Vagina (tissue), 2 donors: Measurements from ENCODE around the gene WWOX. TPM values are rescaled to one million over a fixed set of nuclear protein-coding genes. Genes with fewer than 3 reads are reported as not detected.

Experiments used
- DNase-seq, 2 donors: peaks; one replicate each; pipeline ENCODE4 v3.0.0-alpha.2; 2017; ENCODE audit errors: extremely low spot score in 2 of 2
- H3K27ac ChIP-seq: fragments of 200-600 bp; sonication (generic); one replicate; pipeline ENCODE4 v1.5.1; 2019
- H3K27me3 ChIP-seq: fragments of 200-600 bp; sonication (generic); one replicate; pipeline ENCODE4 v1.5.1; 2019
- H3K36me3 ChIP-seq, 2 donors: fragments of 200-600 bp; sonication (generic); one replicate each; pipeline ENCODE4 v1.5.1; 2017 to 2019
- H3K4me1 ChIP-seq: fragments of 200-600 bp; sonication (generic); one replicate; pipeline ENCODE4 v1.5.1; 2019
- H3K4me3 ChIP-seq, 2 donors: fragments of 200-600 bp; sonication (generic); 1 replicate in 1 of 2; 2 replicates in 1 of 2; pipeline ENCODE4 v1.5.1; 2016 to 2019
- H3K9me3 ChIP-seq: fragments of 200-600 bp; sonication (generic); one replicate; pipeline ENCODE4 v1.5.1; 2019
- CTCF ChIP-seq, 3 experiments: fragments of 450-650 bp in 2 of 3; fragments of 200-600 bp in 1 of 3; sonication (generic) in 1 of 3; IDR thresholded peaks; one replicate each; pipeline ENCODE4 v1.5.1; 2017 to 2019; ENCODE audit warnings: antibody characterized with exemption in 3 of 3, mild to moderate bottlenecking in 2 of 3, moderate library complexity in 2 of 3
- POLR2A ChIP-seq, 2 donors: fragments of 450-650 bp; IDR thresholded peaks; one replicate each; pipeline ENCODE4 v1.6.1; 2017; ENCODE audit warnings: antibody characterized with exemption in 2 of 2, mild to moderate bottlenecking in 2 of 2, moderate library complexity in 2 of 2
- POLR2AphosphoS5 ChIP-seq, 2 donors: sonication (generic); formaldehyde crosslinking; IDR thresholded peaks; one replicate each; pipeline ENCODE4 v1.9.0; 2017; ENCODE audit warnings: antibody characterized with exemption in 2 of 2, mild to moderate bottlenecking in 2 of 2, low read depth in 1 of 2; ENCODE audit not compliant: insufficient read depth in 1 of 2
- intact Hi-C: fragments of 100-400 bp; cut with DNase I; formaldehyde crosslinking; loops from one replicate; pipeline ENCODE4 v1.15.1; 2023
- total RNA-seq: library from RNA; depleted of rRNA; stranded (reverse); fragments of >200 nt; gene quantifications from one replicate; pipeline ENCODE4 v1.2.3, GENCODE V29; 2016

The WWOX gene
- total RNA-seq, 1 donor from 2014 or later: 33.1 TPM

DNA sequence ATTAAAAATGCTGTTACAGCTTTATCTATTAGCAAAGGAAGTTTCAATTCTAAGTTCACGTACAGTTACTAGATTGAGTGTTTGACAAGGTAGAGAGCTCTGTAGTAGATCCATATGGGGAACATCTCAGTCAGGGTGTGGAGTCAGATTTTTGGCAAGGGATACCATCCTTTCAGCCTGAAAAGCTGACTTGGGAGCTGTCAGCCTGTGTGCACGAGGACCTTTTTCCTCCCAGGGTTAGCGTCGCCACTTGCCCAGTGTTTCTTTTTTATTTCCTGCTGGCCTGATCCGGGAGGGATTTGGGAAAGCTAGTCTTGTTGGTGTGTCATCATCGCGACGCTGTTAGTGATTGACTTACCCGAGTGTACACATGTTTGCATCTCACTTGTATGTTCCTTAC is 29.5 kb downstream of the WWOX start:
- Histone ChIP-seq H3K36me3 (no peaks in the 10 kb centered on the region), H3K4me1 (peaks cover 23% of the 10 kb centered on the region), H3K27me3 (no peaks in the 10 kb centered on the region), H3K27ac (no peak overlapping the region), H3K4me3 (no peak overlapping the region), H3K9me3 (no peaks in the 10 kb centered on the region)
- no peak for DNase-seq
- TF ChIP-seq POLR2A (IDR thresholded peaks at IDR 0.05): no peak
- intact Hi-C loops: loop anchor here (5.0 to 10.0 kb wide), 3 partner anchors 106 to 1476 kb away; partner anchors contain the start of gene MAF

DNA sequence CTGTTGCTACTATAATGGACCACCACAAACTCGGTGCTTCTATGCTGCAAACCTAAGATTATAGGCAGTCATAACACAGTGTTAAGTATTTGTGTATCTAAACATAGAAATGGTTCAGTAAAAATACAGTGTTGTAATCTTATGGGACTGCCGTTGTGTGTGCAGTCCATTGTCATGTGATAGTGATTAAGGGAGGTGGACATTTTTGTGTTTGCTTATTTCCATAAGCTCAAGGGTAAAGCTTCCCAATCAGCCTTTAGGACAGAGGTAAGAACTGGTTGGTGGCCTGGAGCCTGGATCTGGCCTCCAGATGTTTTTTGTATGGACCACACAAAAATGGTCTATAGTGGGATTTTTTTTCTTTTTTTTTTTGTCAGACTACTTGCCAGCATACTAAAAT is 29.9 kb downstream of the WWOX start:
- Histone ChIP-seq H3K4me1 (peaks cover 23% of the 10 kb centered on the region), H3K27ac (no peak overlapping the region), H3K36me3 (no peaks in the 10 kb centered on the region), H3K4me3 (no peak overlapping the region), H3K27me3 (no peaks in the 10 kb centered on the region), H3K9me3 (no peaks in the 10 kb centered on the region)
- intact Hi-C loops: loop anchor here (5.0 to 10.0 kb wide), 3 partner anchors 105 to 1475 kb away; partner anchors contain the start of gene MAF
- TF ChIP-seq POLR2A (IDR thresholded peaks at IDR 0.05): no peak
- TF ChIP-seq POLR2AphosphoS5 (IDR thresholded peaks at IDR 0.05; ENCODE audit: insufficient read depth in 1 of 2, low read depth in 1 of 2): no peak
- TF ChIP-seq CTCF (IDR thresholded peaks at IDR 0.05): no peak
- DNase-seq: no peak

DNA sequence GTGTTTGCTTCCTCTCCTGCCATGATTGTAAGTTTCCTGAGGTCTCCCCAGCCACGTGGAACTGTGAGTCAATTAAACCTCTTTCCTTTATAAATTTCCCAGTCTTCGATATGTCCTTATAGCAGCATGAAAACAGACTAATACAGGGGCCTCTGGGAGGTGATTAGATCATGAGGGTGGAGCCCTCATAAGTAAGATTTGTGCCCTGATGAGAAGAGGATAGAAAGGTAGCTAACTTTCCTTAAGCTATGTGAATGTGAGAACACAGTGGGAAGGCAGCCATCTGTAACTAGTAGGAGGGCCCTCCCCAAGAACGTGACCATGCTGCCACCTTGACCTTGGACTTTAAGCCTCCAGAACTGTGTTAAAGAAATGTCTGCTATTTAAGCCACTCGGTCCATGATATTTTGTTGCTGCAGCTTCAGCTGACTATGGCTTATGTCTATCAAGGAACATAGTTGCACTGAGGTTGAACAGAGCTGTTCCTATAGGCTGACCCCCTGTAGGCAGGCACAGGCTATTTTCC is 30.7 kb downstream of the WWOX start:
- no peaks in the 10 kb centered on the region for H3K9me3 ChIP-seq
- TF ChIP-seq CTCF (IDR thresholded peaks at IDR 0.05) (no peak), POLR2AphosphoS5 (IDR thresholded peaks at IDR 0.05; ENCODE audit: insufficient read depth in 1 of 2, low read depth in 1 of 2) (no peak), POLR2A (IDR thresholded peaks at IDR 0.05) (no peak)
- no peaks in the 10 kb centered on the region for H3K36me3 ChIP-seq
- no peaks in the 10 kb centered on the region for H3K27me3 ChIP-seq
- no peak overlapping the region for H3K27ac ChIP-seq
- no peak overlapping the region for H3K4me3 ChIP-seq
- no peak for DNase-seq
- intact Hi-C loops: no loop called here
- peaks cover 23% of the 10 kb centered on the region for H3K4me1 ChIP-seq

DNA sequence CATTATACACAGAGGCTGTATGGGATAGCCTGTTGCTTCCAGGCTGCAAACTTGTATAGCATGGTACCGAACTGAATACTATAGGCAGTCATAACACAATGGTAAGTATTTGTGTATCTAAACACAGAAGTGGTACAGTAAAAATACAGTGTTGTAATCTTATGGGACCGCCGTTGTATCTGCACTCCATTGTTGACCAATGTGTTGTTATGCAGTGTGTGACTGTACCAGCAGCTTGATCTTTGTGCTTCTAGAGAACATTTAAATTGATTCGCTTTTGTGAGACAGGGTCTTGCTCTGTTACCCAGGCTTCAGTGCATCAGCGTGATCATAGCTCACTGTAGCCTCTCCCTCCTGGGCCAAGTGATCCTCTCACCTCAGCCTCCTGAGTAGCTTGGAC is 31.5 kb downstream of the WWOX start:
- DNase-seq: no peak
- Histone ChIP-seq H3K36me3 (no peaks in the 10 kb centered on the region), H3K9me3 (no peaks in the 10 kb centered on the region), H3K27ac (no peak overlapping the region), H3K27me3 (no peaks in the 10 kb centered on the region), H3K4me3 (no peak overlapping the region), H3K4me1 (peaks cover 23% of the 10 kb centered on the region)
- TF ChIP-seq POLR2AphosphoS5 (IDR thresholded peaks at IDR 0.05; ENCODE audit: insufficient read depth in 1 of 2, low read depth in 1 of 2) (no peak), CTCF (IDR thresholded peaks at IDR 0.05) (no peak), POLR2A (IDR thresholded peaks at IDR 0.05) (no peak)
- intact Hi-C loops: no loop called here

- Histone ChIP-seq H3K9me3 (no peaks in the 10 kb centered on the region), H3K27me3 (no peaks in the 10 kb centered on the region), H3K4me1 (no peaks in the 10 kb centered on the region), H3K36me3 (no peaks in the 10 kb centered on the region), H3K4me3 (no peak overlapping the region), H3K27ac (no peak overlapping the region)
- DNase-seq: no peak
- intact Hi-C loops: no loop called here
- TF ChIP-seq CTCF (IDR thresholded peaks at IDR 0.05) (no peak), POLR2AphosphoS5 (IDR thresholded peaks at IDR 0.05; ENCODE audit: insufficient read depth in 1 of 2, low read depth in 1 of 2) (no peak), POLR2A (IDR thresholded peaks at IDR 0.05) (no peak)
Measured at GRCh38 chr16:78133919-78134318, 34.5 kb downstream of the WWOX start.
